ENCODE data around the gene TMEM139. TPM values are rescaled to one million over a fixed set of nuclear protein-coding genes. Genes with fewer than 3 reads are reported as not detected.

TMEM139 gene
- total RNA-seq, 4 donors from 2014 or later, result 2.2 to 11.1 TPM; not detected in 2

GRCh38 chr7:143334244-143334643 is 49.5 kb downstream of the TMEM139 start:
- DNase-seq, result no peak
- H3K27me3 ChIP-seq, result no peaks in the 10 kb centered on the region
- no peaks in the 10 kb centered on the region for H3K36me3 ChIP-seq
- intact Hi-C loops (cut with DNase I; ENCODE audit: low total_unique reads), result no loop called here
- H3K9me3 ChIP-seq, result no peaks in the 10 kb centered on the region
- no peak overlapping the region for H3K4me3 ChIP-seq
- TF ChIP-seq, protein P1, sequence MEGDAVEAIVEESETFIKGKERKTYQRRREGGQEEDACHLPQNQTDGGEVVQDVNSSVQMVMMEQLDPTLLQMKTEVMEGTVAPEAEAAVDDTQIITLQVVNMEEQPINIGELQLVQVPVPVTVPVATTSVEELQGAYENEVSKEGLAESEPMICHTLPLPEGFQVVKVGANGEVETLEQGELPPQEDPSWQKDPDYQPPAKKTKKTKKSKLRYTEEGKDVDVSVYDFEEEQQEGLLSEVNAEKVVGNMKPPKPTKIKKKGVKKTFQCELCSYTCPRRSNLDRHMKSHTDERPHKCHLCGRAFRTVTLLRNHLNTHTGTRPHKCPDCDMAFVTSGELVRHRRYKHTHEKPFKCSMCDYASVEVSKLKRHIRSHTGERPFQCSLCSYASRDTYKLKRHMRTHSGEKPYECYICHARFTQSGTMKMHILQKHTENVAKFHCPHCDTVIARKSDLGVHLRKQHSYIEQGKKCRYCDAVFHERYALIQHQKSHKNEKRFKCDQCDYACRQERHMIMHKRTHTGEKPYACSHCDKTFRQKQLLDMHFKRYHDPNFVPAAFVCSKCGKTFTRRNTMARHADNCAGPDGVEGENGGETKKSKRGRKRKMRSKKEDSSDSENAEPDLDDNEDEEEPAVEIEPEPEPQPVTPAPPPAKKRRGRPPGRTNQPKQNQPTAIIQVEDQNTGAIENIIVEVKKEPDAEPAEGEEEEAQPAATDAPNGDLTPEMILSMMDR (IDR thresholded peaks at IDR 0.05), result no peak
- TF ChIP-seq POLR2A (IDR thresholded peaks at IDR 0.05), result no peak
- no peaks in the 10 kb centered on the region for H3K4me1 ChIP-seq
- no peak overlapping the region for H3K27ac ChIP-seq

DNA sequence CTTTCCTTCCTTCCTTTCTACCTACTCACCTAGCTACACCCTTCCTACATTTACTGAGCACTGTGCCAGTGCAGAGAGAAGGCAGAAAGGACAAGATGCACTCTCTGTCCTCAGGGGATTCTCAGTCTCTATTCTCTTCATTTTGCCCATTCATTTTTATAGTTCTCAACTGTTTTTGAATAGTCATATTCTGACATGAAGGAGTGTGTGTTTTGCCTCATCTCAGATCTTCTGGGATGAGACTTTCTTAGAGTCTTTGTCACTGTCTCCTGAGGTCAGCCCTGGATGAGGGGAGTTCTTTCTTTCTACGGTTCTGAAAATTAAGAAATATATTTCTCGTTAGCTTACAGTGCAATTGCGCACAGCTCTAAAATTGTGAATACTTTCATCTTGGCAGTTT is 52.5 kb downstream of the TMEM139 start:
- H3K9me3 ChIP-seq, result no peaks in the 10 kb centered on the region
- no peaks in the 10 kb centered on the region for H3K36me3 ChIP-seq
- no peak overlapping the region for H3K4me3 ChIP-seq
- TF ChIP-seq POLR2A (IDR thresholded peaks at IDR 0.05), result no peak
- TF ChIP-seq, protein P1 (IDR thresholded peaks at IDR 0.05), result no peak
- no peaks in the 10 kb centered on the region for H3K4me1 ChIP-seq
- intact Hi-C loops (cut with DNase I; ENCODE audit: low total_unique reads), result no loop called here
- H3K27ac ChIP-seq, result no peak overlapping the region
- DNase-seq, result no peak
- H3K27me3 ChIP-seq, result no peaks in the 10 kb centered on the region

Small RNAs within 50 kb of the gene (small RNA-seq; reads per million reads assigned to genes)
- not detected for gene RN7SL481P
- not detected for gene RN7SL535P

Other genes with a start within 250 kb of the TMEM139 start
- gene OR6V1, start 232.6 kb upstream of the TMEM139 start, total RNA-seq, result not detected
- gene PIP, start 152.9 kb upstream of the TMEM139 start, total RNA-seq, result not detected
- not detected for gene TAS2R39, start 101.5 kb upstream of the TMEM139 start, total RNA-seq
- not detected for gene TAS2R40, start 62.9 kb upstream of the TMEM139 start, total RNA-seq
- gene GSTK1, start 21.5 kb upstream of the TMEM139 start, total RNA-seq, result 100 to 1,000 TPM in 1 of 4 donors, 10 to 100 TPM in 3; 58.2 to 173 (median 86.9) TPM
- gene CASP2, start 3.4 kb downstream of the TMEM139 start, total RNA-seq, result 10 to 100 TPM in 3 of 4 donors, 1 to 10 TPM in 1; 4.1 to 32.2 (median 24.5) TPM
- under 1 TPM in 2 of 4 donors, not detected in 2; 0.21 to 0.30 TPM for gene CLCN1, start 31.2 kb downstream of the TMEM139 start, total RNA-seq
- 10 to 100 TPM in 1 of 4 donors, 1 to 10 TPM in 3; 1.2 to 10.6 (median 6.5) TPM for gene FAM131B, start 77.8 kb downstream of the TMEM139 start, total RNA-seq
- gene ZYX, start 96.4 kb downstream of the TMEM139 start, total RNA-seq, result 100 to 1,000 TPM in 2 of 4 donors, 10 to 100 TPM in 2; 46.0 to 494 (median 95.9) TPM
- gene EPHA1, start 123.9 kb downstream of the TMEM139 start, total RNA-seq, result 1 to 10 TPM in 3 of 4 donors, not detected in 1; 1.3 to 5.6 (median 1.9) TPM
- gene TAS2R60, start 158.5 kb downstream of the TMEM139 start, total RNA-seq, result 1 to 10 TPM in 1 of 4 donors, not detected in 3; 3.3 TPM
- gene TAS2R41, start 192.9 kb downstream of the TMEM139 start, total RNA-seq, result 1 to 10 TPM in 1 of 4 donors, not detected in 3; 3.3 TPM